HG02970 (cell line): ENCODE data around the gene SCN10A.

Experiments
- ATAC-seq: cut with Tn5 transposase; IDR thresholded peaks from one replicate; pipeline ENCODE4 v1.9.1; 2021; ENCODE audit warnings: mild to moderate bottlenecking, moderate library complexity, moderate number of reproducible peaks; ENCODE audit not compliant: unreplicated experiment, low FRiP score

The SCN10A gene

GRCh38 chr3:38723569-38724391, 92.2 kb downstream of the SCN10A start:
- no peak for ATAC-seq

DNA sequence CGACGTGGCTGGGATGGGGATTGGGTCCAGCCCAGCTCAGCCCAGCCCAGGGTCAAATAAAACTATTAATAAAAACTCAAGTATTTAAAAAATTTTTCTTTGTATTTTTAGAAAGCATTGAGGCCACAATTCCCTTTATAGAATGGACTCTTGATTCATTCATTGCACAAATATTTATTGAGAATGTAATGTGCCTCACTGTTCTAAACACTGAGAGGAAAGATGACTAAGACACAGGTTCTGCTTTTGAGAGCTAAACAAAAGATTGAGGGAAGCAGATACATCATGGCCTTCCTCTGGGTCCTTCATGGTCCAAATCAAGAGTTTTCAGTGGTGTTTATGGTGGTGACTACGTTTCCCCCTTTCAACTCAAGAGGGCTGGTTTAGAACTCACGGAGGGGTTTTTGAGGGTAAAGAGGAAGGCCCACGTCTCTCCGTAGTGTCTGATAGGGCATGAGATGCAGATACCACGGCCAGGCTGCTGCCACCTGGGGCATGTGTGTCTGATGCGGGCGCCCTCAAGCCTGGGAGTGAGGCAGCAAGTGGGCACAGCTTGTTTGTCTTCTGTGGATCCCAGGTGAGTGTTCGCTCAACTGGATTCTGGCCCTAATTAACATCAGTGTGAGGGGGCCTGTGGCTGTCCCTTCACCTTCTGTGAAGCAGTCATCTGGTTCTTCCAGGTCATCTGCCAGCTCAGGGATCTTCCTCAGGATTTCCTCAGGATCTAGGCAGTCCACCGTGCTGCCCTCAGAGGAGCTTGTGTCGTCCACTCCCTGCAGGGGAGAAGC, 93.0 kb downstream of the SCN10A start:
- ATAC-seq, result no peak

DNA sequence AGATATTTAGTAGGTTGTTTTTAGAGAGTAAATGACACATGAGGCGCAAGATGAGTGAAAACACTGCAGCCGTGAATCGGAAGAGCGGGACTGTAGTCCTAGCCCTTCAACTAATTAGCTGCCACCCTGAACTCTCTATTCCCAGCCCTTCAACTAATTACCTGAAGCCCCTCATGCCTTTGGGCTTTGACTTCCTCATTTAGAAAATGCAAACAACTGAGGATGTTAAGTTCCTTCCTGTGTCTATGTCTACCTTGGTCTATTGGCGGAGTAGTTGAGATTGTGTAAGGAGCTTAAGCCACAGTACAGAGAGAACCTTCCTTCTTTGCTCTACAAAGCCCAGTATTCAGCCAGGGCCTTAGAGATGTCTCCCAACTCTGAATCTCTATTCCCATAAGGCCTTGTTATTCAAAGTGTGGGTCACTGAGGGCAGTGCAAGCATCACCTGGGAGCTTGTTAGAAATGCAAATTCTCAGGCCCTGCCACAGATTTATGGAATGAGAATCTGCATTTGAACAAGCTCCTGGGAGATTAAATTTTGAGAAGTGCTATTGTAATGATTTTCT, 94.7 kb downstream of the SCN10A start:
- ATAC-seq, result no peak

- no peak for ATAC-seq
Measured at GRCh38 chr3:38720465-38720864, 95.6 kb downstream of the SCN10A start.

DNA sequence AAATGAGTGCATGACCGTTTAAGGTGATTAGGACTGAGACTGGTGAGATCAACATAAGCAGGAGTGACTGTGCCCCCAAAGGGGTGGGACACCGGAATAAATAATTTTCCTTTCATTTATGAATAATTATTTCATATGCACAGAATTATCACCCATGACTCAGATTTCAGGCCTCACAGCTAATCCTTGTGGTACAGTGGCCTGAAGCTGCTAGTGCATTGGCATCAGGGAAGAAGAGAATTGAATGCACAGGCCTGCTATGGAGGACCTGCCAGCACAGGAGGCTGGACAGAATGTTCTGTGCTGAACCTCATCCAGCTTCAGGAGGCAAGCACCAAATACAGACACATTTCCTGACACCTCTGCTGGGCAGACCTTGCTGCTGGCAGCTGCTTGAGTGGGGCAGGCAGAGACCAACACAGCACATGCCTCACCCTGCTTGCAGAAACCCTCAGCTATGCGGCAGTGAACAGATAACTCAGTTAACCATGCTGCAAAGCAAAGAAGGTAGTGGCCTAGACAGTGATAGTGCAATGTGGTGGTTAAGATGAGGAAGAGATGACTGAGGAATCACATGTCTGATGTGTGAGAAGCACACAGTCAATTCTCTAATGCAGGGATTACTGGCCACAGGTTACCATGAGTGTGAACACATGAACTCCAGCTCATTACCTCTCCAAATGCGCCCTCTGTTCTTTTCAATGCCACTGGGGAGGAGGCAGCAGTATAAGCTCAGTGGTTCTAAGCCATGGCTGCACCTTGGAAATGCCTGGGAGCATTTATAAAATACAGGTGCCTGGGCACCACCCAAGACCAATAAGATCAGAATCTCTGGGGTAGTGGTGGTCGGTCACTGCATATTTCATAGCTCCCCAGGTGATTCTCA, 98.4 kb downstream of the SCN10A start:
- no peak for ATAC-seq

- ATAC-seq, result no peak
Measured at GRCh38 chr3:38713121-38713520, 102.9 kb downstream of the SCN10A start.

DNA sequence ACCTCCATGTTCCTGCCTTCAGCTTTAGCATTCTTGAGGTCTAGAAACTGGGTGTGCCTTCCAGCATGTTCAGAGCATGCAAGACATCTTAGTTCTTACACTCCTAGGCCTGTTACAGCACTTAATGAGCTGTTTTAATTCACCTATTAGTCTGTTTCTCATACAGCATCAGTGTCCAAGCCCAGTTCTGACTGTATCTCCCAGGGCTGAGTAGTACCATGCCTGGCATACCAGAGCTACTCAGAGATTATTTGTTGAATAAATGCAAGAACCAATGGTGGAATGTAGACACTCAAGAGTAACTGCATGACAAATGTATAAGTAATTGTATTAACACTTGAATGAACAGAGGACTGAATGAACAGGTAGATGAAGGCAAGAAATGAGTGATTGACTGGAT, 104.7 kb downstream of the SCN10A start:
- ATAC-seq, result no peak

DNA sequence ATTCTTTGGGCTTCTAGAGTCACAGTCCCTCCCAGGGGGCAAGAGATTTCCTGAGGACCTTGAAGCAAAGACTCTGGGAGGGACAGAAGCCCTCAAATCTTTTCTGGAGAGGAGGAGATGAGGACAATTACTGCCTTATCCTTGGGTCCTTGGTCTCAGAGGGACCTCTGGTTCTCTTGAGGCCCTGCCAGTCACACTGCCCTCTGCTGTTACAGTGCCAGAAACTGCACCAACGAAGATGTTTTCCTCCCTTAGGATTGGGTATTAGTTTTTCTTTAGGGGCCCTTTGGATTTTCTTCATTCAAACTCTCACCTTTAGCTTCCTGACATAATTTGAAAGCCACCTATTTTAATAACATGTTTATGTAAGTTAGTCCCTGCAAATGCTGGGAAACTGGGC, 108.3 kb downstream of the SCN10A start:
- no peak for ATAC-seq

GRCh38 chr3:38706961-38707360, 109.1 kb downstream of the SCN10A start:
- ATAC-seq, result no peak

DNA sequence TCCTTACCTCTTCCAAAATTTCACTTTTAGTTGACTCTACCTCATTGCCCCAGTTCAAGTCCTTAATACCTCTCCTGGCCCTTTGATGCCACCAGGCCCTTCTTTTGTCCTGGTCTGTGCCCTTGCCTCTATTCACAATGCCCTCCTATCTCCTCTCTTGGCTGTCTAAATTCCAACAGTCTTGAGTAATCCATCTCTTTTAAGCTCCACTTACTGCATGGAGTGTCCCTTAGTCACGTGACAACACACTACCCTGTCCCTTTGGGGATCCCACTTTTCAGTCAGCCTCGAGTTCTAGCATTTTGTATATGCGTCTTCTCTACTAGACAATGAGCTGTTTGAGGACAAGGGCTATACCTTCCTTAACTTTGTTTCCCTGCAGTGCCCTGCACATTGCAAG, 113.8 kb downstream of the SCN10A start:
- ATAC-seq, result no peak

- no peak for ATAC-seq
Measured at GRCh38 chr3:38698760-38699159, 117.3 kb downstream of the SCN10A start.

- ATAC-seq, result no peak
Measured at GRCh38 chr3:38698061-38698460, 118.0 kb downstream of the SCN10A start.

DNA sequence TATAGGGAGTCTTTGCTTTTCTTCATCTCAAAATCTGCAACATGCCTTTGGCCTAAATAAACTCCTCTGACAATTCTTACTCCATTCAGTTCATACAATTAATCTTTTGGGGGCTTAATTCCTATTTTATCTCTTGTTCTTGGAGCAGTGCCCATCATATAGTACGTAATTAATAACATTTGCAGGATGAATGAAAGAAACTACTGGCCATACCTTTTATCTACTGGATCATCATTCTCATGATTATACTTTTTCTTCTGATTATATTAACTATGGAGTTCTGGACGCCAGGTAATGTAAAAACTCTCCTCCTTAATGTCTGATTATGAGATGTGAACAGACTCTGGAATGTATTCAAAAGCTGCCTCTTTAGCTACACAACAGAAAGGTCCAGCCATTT, 120.0 kb downstream of the SCN10A start:
- ATAC-seq, result no peak

- ATAC-seq, result no peak
Measured at GRCh38 chr3:38690185-38690584, 125.8 kb downstream of the SCN10A start.

GRCh38 chr3:38689774-38690173, 126.2 kb downstream of the SCN10A start:
- no peak for ATAC-seq

- no peak for ATAC-seq
Measured at GRCh38 chr3:38689346-38689745, 126.7 kb downstream of the SCN10A start.

GRCh38 chr3:38687321-38687720, 128.7 kb downstream of the SCN10A start:
- ATAC-seq, result no peak

GRCh38 chr3:38684546-38684945, 131.5 kb downstream of the SCN10A start:
- no peak for ATAC-seq

GRCh38 chr3:38669668-38670067, 146.3 kb downstream of the SCN10A start:
- no peak for ATAC-seq

GRCh38 chr3:38662544-38662943, 153.5 kb downstream of the SCN10A start:
- no peak for ATAC-seq
